Stimulated activated CD8-positive, alpha-beta memory T cell treated with anti-CD3 and anti-CD28 coated beads, Interleukin-4, amount 100 ng/mL, for 48 hours (primary cell): Measurements from ENCODE around the gene BCL3.

Experiments used
- DNase-seq: peaks from one replicate; pipeline ENCODE4 v3.0.0-alpha.2; 2020

Gene BCL3

DNA sequence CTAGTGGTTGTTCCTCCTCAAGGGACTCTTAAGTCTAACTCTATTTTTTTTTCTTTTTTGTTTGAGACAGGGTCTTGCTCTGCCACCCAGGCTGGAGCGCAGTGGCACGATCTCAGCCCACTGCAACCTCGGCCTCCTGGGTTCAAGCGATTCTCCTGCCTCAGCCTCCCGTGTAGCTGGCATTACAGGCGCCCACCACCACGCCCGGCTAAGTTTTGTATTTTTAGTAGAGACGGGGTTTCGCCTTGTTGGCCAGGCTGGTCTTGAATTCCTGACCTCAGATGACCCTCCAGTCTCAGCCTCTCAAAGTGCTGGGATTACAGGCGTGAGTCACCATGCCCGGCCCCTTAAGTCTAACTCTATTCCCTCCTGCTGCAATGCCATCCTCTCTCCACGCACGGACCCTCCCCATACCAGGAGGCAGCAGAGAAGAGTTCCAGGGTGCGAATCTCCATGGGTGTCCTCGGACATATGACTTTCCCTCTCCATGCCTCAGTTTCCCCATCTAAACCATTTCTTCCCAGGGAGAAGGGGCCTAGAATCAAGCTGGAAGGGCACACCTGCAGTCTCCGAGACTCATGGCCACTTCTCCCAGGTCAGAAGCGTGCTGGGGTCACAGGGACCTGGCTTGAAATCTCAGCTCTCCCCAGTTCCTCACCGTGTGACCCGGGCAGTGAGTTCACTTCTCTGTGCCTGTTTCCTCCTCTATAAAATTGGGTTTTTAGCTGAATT, 6.0 kb upstream of the BCL3 start:
- no peak for DNase-seq

DNA sequence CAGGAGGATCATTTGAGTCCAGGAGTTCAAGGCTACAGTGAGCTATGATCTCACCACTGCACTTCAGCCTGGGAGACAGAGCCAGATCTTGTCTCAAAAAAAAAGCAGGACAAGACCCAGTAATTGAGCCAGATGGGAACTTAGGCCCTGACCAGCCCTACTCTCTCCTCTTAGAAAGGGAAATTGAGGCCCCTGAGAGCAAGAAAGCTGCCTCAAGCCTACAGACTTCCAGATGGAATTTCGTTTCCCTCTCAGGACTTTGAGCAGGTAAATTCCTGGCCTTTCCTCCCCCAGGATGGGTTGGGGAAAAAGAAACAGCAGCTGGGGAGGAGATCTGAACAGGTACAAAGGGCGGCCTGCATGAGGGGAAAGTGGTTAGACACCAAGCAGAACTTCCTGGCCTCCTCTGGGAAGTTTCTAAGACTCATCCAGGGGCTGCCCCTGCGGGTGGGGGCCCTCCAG, 3.6 kb upstream of the BCL3 start:
- no peak for DNase-seq

DNA sequence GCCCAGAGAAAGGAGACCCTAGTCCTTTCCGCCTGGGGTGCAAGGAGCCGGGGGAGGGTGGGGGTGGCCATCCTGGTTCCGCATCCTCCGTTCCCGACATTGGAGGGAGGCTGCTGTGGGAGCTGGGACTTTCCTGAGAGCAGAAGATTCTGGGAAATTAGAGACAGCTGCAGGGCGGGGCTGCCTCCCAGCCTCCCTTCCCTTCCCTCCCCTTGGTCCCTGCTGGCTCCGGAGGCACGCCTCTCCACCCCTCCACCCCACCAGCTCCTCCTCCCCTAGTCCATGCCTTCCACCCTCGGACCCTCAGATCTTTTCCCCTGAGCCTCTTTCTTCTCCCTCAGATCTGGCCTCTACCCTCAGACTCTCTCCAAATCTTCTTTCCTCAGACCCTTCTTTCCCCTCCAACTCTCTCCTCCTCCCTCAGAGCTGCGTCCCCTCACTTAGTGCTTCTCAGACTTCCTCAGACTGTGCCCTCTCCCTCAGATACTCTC, 3.1 kb upstream of the BCL3 start:
- no peak for DNase-seq

DNA sequence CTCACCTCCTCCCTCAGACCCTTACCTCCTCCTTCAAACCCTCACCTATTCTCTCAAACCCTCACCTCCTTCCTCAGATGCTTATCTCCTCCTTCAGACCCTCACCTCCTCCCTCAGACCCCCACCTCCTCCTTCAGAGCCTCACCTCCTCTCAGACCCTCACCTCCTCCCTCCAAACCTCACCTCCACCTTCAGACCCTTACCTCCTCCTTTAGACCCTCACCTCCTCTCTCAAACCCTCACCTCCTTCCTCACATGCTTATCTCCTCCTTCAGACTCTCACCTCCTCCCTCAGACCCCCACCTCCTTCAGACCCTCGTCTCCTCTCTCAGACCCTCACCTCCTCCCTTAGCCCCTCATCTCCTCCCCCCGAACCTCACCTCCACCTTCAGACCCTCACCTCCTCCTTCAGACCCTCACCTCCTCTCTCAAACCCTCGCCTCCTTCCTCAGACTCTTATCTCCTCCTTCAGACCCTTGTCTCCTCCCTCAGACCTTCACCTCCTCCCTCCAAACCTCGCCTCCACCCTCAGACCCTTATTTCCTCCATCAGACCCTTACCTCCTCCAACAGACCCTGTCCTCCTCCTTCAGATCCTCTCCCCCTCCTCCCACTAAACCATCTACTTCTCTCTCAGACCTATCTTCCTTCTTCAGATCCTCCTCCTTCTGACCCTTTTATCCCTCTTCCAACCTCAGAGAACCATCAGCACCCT, 2.5 kb upstream of the BCL3 start:
- DNase-seq, result no peak

DNA sequence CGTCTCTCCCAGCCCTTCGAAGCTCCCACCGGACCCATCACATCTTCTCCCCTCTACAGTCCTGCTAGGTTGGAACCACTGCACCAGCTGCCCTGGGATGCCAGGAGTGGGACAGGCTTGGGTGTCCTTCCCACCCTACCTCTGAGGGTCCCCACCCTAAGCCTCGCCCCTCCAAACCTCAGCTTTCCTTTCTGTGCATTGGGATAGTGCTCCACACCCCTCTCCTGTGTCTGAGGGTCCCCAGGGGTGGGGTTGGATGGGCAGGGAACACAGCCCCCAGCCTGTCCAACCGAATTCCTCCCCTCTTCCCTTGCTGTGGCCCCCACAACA, 1.9 kb upstream of the BCL3 start:
- no peak for DNase-seq

DNA sequence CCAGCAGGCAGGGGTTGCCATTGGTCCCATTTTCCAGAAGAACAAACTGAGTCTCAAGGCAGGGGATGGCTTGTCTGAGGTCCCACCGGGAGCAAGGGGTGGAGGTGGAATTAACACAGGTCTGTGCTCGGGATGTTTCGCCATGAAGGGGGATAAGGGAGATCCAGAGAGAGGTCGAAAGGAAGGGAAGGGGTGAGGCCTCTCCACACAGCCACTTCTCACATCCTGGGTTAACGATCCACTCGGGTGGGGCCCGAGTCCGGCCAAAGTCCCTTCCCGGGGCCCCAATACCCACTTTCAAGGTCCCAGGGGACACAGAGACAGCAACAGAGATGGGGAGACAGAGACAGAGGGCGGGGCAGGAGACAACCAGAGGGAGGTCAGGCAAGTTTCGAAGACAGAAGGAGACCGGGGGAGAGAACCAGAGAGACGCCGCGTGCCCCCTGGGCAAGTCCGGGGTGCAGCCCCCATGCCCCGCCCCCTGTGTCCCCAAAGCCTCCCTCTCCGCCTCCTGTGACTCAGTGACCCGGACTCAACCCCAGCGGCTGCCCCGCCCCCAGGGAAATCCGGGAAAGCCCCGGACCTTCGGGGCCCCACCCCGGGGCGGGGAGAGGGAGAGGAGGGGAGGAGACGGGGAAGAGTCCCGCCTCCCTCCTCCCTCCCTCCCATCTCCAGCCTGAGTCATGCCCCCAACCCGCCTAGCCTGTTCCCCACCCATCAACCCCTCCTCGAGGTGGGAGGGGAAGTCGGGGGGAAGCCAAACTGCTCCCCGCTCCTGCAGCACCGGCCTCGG, 1.4 kb upstream of the BCL3 start:
- peak; percentile 97 for DNase-seq

DNA sequence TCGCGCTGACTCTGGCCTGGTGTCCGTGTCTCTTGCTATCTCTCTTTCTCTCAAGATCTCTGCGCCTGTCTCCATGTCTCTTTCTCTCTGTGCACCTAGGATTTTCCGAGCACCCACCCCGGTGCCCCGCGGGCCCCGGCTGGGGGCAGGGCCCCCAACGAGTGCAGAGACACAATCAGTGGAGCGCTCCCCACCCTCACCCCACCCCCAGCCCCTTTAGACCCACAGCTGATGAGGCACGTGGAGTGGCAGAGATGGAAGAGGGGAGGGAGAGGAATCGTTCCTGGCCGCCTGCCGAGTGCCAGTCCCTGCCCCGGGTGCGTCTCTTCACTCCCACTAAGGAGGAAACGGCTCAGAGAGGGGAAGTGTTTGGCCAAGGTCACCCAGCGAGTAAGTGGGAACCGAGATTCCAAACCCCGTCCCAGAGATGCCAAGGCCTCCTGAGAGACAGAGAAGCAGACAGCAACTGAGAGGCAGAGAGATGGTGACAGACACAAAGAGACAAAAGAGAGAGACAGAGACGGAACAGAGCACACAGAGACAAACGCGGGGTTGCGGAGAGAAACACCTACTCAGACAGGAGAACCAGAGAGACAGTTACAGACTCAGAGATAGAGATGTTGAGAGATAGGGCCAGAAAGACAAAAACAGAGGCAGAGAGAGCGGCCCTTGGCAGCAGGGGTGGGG, 626 bp upstream of the BCL3 start:
- DNase-seq, result peak; percentile 56

DNA sequence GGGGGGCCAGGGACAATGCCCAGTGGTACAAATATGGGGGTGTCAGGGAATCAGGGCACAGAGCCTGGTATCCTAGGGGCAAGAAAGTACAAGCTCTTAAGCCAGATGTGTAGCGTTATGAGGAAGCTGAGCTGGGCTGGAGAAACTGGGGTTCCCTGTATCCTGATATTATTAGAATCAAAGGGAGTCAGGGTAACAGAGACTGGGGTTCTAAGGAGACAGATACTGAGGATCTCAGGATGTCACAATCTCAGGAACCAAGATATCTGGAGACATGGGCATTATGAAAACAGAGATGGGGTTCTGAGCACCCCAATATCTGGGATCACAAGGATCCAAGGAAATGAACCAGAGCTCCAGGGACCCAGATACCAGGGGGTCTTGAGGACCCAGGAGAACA, 784 bp downstream of the BCL3 start:
- no peak for DNase-seq

DNA sequence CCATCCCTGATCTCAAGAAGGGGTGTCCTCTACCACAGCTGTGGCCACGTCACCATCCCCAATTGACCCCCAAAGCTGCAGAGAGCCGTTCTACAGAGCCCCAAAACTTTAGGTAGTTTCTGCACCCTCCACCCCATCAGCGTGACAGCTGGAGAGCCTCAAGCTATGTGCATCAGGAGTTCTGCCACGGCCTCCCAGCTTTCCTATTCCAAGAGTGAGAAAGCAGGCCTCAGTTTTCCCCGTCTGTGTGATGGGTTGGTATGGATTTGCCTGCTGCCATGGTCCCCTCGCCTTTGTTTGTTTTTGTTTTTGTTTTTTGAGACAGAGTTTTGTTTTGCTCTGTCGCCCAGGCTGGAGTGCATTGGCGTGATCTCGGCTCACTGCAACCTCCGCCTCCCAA, 1.5 kb downstream of the BCL3 start:
- no peak for DNase-seq

DNA sequence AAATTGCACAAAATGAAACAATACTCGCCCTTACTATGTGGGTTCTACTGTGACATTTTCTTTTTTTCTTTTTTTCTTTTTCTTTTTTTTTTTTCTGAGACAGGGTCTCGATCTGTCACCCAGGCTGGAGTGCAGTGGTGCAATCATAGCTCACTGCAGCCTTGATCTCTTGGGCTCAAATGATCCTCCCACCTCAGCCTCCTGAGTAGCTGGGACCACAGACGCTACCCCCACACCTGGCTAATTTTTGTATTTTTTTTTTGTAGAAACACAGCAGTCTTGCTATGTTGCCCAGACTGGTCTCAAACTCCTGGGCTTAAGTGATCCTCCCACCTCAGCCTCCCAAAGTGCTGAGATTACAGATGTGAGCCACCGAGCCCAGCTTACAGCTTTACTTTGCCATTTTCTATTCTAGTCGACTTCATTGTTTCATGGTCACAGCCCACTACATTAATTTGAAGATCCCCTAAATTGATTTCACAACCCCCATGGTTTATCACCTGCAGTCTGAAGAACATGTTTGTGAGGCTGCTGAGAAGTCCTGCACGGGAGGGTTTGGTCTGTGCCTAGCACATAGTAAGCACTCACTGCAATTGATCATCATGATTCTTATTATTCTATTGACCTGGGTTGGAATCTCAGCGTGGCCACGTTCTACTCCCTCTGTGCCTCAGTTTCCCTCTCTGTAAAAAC, 3.8 kb downstream of the BCL3 start:
- DNase-seq, result no peak

DNA sequence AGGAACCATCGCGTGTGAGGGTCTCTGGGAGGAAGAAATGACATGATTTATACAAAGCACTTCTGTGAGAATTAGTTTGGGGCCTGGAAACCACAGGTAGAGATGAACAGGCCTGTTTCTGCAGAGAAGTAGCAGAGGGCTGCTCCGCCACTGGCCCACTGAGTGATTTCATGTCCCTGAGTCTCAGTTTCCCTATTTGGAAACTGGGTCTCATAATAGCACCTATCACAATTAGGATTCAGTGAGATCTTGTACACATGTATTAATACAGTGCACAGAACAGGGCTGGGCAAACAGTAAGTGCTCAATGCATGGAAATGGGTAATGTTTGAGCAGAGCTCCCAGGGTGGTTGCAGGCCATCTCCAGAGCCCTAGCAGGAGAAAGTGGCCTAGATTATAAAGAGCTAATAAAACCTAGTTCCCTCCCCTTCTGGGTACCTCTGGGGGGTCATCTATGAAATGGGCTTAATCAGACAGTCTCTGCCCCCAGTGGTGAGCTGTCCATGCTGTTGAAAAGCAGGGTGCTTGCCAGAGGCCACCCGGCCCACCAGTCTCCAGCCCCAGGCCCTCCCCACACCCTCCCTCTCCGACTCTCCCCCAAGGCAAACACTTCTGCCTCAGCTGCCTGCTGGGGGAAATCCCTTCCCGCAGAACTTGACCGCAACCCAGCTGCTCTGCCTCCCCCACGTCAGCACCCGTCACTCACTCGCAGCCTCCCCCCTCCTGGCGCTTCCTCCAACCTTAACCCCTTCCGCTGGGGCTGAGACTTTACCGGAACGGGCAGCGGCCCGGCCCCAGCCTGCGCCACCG, 4.5 kb downstream of the BCL3 start:
- DNase-seq, result peak; percentile 96

DNA sequence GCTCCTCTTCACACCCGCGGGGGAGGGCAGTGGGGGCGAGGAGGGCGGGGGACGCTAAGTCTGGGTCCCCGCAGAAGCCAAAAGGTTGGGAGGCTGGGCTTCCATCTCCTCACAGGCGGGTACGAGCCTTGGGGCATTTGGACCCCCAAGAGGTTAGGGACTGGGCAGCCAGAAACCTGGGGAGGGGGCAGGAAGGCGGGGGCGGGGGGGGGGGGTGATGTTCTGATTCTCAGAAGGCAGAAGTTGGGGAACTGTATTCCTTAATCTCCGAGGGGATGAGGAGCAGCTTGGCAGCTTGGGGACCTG, 5.1 kb downstream of the BCL3 start:
- no peak for DNase-seq

DNA sequence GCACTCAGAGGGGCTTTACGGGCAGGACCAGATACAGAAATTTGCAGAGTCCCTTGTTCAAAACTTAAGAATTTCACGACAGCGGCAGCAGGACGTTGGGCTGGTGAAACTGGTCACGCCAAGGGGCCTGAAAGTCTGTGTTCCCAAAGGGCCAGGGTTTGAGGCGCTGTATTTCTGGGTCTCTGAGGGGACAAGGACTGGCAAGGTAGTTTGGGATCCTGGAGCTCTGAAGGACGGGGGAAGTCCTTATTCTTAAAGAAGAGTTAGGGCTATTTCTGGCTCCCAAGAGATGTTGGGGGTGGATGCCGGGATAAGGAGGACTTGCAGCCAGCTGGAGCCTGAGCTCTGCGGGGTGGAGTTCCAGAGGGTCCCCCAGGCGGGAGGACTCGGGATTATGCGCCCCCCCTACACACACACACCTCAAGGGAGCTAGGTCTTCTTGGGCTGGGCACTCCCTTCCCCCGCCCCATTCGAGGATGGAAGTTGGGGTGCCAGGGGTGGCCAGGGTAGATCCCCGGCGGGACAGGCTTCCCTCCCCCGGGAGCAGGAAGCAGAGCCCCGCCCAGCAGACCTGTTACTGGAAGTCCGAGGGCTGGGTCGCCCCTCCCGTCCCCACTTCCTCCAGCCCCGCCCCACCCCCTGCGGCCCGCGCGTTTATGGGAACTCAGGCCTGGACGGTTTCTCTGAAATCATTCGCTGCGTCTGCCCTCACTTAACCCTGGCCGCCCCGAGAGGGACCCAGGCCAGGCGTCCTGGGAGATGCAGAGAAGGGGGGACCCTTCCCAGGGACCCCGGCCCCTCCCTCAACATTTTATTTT, 5.6 kb downstream of the BCL3 start:
- peak; percentile 93 for DNase-seq

DNA sequence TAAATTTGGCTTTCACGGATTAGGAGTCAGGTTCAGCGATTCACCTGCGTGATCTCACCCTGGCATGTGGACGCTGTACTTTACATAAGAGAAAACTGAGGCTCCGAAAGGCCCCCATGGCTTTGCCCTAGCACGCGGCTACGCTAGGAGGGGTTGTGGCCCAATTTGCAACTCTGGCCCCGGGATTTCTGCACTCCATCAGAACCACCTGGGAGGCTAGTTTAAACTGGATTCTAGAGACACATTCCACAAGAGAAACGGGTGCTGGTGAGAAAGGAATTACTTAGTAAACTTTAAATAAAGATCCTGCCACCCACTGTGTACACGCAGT, 6.2 kb downstream of the BCL3 start:
- DNase-seq, result no peak

DNA sequence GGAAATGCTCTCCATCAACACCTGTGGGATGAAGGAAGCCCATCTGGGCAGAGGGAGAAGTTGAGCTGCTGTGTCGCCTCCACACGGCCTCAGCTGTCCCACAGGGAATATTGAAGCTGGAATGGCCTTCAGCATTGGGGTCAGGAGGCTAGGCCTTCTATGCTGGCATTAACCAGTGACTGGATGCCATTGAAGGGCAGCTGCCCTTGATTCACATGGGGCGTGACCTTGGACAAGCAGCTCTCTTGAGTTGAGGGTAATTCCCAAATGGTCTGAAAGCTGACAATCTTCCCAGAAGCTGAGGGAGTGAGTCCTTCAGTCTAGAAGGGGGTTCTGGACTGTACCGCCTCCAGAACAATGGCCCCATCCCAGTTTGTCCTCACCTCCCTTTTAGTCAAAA, 6.7 kb downstream of the BCL3 start:
- DNase-seq, result no peak

DNA sequence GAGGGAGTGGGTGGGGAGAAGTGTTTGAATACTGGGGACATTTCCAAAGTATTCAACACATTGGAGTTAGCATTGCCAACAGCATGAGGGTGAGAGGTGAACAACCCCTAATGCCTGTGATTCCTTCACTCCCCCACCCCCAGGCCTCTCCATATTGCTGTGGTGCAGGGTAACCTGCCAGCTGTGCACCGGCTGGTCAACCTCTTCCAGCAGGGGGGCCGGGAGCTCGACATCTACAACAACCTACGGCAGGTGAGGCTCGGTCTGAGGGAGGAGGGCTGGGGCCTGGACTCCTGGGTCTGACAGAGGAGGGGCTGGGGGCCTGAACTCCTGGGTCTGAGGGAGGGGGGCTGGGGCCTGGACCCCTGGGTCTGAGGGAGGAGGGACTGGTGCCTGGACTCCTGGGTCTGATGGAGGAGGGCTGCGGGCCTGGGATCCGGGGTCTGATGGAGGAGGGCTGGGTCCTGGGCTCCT, 7.6 kb downstream of the BCL3 start:
- DNase-seq, result no peak

DNA sequence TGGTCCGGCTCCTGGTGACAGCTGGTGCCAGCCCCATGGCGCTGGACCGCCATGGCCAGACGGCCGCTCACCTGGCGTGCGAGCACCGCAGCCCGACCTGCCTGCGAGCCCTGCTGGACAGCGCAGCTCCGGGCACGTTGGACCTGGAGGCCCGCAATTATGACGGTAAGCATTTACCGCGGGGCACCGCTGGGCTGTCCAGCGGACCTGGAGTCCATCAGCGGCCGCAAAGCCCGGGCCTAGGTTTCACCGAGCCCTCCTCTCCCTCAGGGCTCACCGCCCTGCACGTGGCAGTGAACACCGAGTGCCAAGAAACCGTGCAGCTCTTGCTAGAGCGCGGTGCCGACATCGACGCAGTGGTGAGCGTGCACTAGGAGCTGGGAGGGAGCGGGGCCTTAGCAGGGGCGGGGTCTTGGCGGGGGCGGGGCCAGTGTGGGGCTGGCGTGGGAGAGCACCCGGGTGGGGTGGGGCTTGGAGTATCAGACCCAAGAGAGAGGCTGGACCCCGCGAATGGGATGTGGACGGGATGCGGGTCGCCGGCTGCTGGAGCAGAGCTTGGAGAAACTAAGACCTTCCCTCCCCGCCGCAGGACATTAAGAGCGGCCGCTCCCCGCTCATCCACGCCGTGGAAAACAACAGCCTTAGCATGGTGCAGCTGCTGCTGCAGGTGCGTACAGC, 8.7 kb downstream of the BCL3 start:
- DNase-seq, result no peak

DNA sequence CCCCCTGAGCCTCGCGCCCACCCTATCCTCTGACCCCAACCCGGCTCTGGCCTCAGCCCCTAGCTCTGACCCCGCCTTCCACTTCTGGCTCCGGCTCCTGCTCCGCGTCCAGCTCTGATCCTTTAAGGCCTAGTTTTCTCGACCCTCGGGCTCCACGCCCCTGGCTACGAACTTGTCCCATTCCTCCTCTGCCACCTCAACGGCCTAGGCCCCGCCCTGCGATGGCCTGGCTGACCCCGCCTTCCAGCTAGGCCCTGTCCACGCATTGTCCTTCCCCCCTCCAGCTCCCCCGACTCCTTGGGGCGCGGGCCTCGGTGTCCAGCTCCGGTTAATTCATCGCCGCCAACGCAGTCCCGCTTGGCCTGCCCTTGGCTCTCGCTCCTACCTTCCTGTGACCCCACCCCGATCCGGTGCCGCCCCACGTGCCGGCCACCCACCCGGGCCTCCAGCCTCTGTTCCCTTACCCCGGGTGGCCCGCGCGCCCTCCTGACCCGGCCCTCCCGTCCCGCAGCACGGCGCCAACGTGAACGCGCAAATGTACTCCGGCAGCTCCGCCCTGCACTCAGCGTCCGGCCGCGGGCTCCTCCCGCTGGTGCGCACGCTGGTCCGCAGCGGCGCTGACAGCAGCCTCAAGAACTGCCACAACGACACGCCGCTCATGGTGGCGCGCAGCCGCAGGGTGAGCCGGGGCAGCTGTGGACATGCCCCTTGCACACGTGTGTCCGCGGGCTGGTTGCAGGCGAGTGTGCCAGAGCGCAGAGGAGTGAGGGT, 9.4 kb downstream of the BCL3 start:
- DNase-seq, result no peak

DNA sequence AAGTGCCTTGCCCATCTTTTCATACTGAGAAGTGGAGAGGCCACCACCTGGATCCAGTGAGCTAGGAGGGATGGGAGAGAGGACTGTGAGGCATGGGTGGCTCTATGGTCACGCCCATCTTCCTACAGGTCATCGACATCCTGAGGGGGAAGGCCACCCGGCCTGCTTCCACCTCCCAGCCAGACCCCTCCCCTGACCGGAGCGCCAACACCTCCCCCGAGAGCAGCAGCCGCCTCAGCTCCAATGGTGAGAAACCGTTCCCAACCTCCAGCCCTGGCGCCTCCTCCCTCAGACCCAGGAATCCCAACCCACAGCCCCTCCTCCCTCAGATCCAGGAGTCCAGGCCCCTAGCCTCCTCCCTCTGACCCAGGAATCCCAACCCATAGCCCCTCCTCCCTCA, 10.1 kb downstream of the BCL3 start:
- DNase-seq, result no peak
